Vagina (tissue), 2 donors: ENCODE measurements around the gene SPECC1L. TPM values are rescaled to one million over a fixed set of nuclear protein-coding genes. Genes with fewer than 3 reads are reported as not detected.

Experiments
- DNase-seq, 2 donors: peaks; one replicate each; pipeline ENCODE4 v3.0.0-alpha.2; 2017; ENCODE audit errors: extremely low spot score in 2 of 2
- H3K27ac ChIP-seq: fragments of 200-600 bp; sonication (generic); one replicate; pipeline ENCODE4 v1.5.1; 2019
- H3K27me3 ChIP-seq: fragments of 200-600 bp; sonication (generic); one replicate; pipeline ENCODE4 v1.5.1; 2019
- H3K36me3 ChIP-seq, 2 donors: fragments of 200-600 bp; sonication (generic); one replicate each; pipeline ENCODE4 v1.5.1; 2017 to 2019
- H3K4me1 ChIP-seq: fragments of 200-600 bp; sonication (generic); one replicate; pipeline ENCODE4 v1.5.1; 2019
- H3K4me3 ChIP-seq, 2 donors: fragments of 200-600 bp; sonication (generic); 1 replicate in 1 of 2; 2 replicates in 1 of 2; pipeline ENCODE4 v1.5.1; 2016 to 2019
- H3K9me3 ChIP-seq: fragments of 200-600 bp; sonication (generic); one replicate; pipeline ENCODE4 v1.5.1; 2019
- POLR2A ChIP-seq, 2 donors: fragments of 450-650 bp; IDR thresholded peaks; one replicate each; pipeline ENCODE4 v1.6.1; 2017; ENCODE audit warnings: antibody characterized with exemption in 2 of 2, mild to moderate bottlenecking in 2 of 2, moderate library complexity in 2 of 2
- POLR2AphosphoS5 ChIP-seq, 2 donors: sonication (generic); formaldehyde crosslinking; IDR thresholded peaks; one replicate each; pipeline ENCODE4 v1.9.0; 2017; ENCODE audit warnings: antibody characterized with exemption in 2 of 2, mild to moderate bottlenecking in 2 of 2, low read depth in 1 of 2; ENCODE audit not compliant: insufficient read depth in 1 of 2
- intact Hi-C: fragments of 100-400 bp; cut with DNase I; formaldehyde crosslinking; loops from one replicate; pipeline ENCODE4 v1.15.1; 2023
- total RNA-seq: library from RNA; depleted of rRNA; stranded (reverse); fragments of >200 nt; gene quantifications from one replicate; pipeline ENCODE4 v1.2.3, GENCODE V29; 2016
- TF ChIP-seq, protein P1 (sequence below), 3 experiments: fragments of 450-650 bp in 2 of 3; fragments of 200-600 bp in 1 of 3; sonication (generic) in 1 of 3; IDR thresholded peaks; one replicate each; pipeline ENCODE4 v1.5.1; 2017 to 2019; ENCODE audit warnings: antibody characterized with exemption in 3 of 3, mild to moderate bottlenecking in 2 of 3, moderate library complexity in 2 of 3

Gene SPECC1L
- total RNA-seq, 1 donor from 2014 or later: 38.8 TPM

DNA sequence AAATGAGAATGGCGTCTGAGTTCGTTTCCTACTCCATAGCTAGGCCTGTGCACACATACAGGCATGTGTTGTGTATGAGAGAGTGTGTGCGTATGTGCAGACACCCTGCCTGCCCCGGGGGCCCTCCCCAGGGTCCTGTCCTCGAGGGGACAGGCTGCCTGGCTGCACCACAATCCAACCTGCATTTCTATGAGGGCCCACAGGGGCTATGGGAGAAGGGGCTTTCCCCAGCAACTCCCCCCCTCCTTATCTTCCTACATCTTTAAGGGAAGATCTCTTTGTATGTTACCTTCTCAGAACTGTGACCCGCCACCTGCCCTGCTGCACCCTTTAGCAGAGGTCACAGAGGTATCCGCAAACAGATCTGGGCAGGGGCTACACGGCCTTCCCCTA, 171.7 kb downstream of the SPECC1L start:
- Histone ChIP-seq H3K27me3 (no peaks in the 10 kb centered on the region), H3K4me1 (no peaks in the 10 kb centered on the region), H3K9me3 (no peaks in the 10 kb centered on the region), H3K36me3 (no peaks in the 10 kb centered on the region), H3K4me3 (no peak overlapping the region), H3K27ac (no peak overlapping the region)
- intact Hi-C loops: no loop called here
- no peak for TF ChIP-seq POLR2AphosphoS5 (IDR thresholded peaks at IDR 0.05; ENCODE audit: insufficient read depth in 1 of 2, low read depth in 1 of 2)
- no peak for TF ChIP-seq POLR2A (IDR thresholded peaks at IDR 0.05)
- no peak for DNase-seq

DNA sequence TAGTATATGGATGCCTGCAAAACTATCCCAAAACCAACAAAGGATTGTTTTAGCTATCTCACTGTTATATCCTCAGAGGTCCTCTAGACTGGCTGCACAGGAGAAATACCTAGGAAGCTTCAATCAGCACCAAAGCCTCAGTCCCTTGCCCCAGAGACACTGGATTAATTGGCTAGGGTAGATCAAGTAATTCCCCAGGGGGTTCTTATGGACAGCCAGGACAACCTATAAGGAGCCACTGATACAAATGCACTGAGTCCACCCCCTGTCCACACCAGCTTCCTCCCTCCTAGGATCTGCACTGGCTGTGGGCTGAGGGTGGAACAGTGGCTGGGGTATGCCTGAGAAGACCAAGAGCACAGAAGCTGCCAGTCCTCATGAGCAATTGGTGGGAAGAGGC, 173.0 kb downstream of the SPECC1L start:
- H3K4me1 ChIP-seq: no peaks in the 10 kb centered on the region
- no peak overlapping the region for H3K27ac ChIP-seq
- H3K4me3 ChIP-seq: no peak overlapping the region
- no peaks in the 10 kb centered on the region for H3K27me3 ChIP-seq
- intact Hi-C loops: no loop called here
- no peak for DNase-seq
- no peak for TF ChIP-seq POLR2A (IDR thresholded peaks at IDR 0.05)
- TF ChIP-seq POLR2AphosphoS5 (IDR thresholded peaks at IDR 0.05; ENCODE audit: insufficient read depth in 1 of 2, low read depth in 1 of 2): no peak
- TF ChIP-seq, protein P1, sequence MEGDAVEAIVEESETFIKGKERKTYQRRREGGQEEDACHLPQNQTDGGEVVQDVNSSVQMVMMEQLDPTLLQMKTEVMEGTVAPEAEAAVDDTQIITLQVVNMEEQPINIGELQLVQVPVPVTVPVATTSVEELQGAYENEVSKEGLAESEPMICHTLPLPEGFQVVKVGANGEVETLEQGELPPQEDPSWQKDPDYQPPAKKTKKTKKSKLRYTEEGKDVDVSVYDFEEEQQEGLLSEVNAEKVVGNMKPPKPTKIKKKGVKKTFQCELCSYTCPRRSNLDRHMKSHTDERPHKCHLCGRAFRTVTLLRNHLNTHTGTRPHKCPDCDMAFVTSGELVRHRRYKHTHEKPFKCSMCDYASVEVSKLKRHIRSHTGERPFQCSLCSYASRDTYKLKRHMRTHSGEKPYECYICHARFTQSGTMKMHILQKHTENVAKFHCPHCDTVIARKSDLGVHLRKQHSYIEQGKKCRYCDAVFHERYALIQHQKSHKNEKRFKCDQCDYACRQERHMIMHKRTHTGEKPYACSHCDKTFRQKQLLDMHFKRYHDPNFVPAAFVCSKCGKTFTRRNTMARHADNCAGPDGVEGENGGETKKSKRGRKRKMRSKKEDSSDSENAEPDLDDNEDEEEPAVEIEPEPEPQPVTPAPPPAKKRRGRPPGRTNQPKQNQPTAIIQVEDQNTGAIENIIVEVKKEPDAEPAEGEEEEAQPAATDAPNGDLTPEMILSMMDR (IDR thresholded peaks at IDR 0.05): no peak
- H3K36me3 ChIP-seq: no peaks in the 10 kb centered on the region
- H3K9me3 ChIP-seq: no peaks in the 10 kb centered on the region

DNA sequence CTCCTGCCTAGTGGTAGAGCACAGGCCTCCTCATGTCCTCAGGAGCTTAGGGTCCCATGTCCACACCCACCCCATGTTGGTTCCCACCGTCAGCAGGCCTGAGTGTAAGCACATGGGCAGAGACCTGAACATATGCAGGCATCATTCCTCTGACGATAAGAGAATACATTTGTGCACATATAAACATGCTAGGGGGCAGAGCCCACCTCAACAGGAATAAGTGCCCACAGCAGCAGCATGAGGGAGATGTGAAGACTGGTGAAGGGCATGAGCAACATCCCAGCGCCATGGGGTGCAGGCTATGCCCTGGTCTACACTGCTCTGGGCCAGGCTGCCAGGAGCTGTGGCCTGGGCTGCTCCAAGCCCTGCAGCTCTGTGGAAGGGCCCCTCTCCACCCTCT, 173.6 kb downstream of the SPECC1L start:
- Histone ChIP-seq H3K36me3 (no peaks in the 10 kb centered on the region), H3K9me3 (no peaks in the 10 kb centered on the region), H3K4me3 (no peak overlapping the region), H3K4me1 (no peaks in the 10 kb centered on the region), H3K27me3 (no peaks in the 10 kb centered on the region), H3K27ac (no peak overlapping the region)
- no peak for DNase-seq
- intact Hi-C loops: no loop called here
- TF ChIP-seq, protein P1 (IDR thresholded peaks at IDR 0.05): no peak
- TF ChIP-seq POLR2A (IDR thresholded peaks at IDR 0.05) (no peak), POLR2AphosphoS5 (IDR thresholded peaks at IDR 0.05; ENCODE audit: insufficient read depth in 1 of 2, low read depth in 1 of 2) (no peak)

DNA sequence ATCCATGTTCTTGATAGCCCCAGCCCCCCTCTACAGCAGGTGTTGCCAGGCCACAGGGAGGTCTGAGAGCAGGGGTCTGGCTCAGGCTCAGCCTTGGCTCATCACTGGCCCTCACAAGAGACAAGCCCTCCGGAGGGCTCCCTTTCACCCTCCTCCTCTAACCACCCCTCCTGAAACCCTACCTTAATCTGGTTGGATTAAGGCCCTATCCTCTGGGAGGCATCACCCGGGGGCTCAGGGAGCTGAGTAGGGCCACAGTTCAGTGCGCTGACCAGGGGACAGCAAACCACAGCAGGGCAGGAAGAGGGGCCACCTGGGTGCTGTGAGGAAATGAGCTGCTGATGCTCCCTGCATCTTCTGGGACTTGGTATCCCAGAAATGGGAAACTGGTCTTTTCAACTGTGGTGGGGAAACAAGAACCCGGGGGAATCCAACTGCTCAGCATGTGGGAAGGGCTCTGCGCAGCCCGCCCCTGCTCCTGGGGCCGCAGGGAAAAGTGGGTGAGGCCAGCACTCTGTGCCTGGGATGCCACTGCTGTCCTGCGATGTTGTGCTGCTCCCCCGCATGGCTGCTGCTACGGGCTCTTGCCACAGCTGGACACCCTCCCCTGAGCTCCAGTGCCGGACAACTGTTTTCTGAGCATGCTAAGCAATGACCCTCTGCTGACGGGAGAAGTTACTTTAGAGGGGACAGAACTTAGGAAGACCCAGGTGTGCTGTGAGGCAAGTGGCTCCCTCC, 174.3 kb downstream of the SPECC1L start:
- TF ChIP-seq POLR2A (IDR thresholded peaks at IDR 0.05) (no peak), POLR2AphosphoS5 (IDR thresholded peaks at IDR 0.05; ENCODE audit: insufficient read depth in 1 of 2, low read depth in 1 of 2) (no peak)
- TF ChIP-seq, protein P1 (IDR thresholded peaks at IDR 0.05): no peak
- H3K9me3 ChIP-seq: no peaks in the 10 kb centered on the region
- no peak overlapping the region for H3K27ac ChIP-seq
- H3K4me3 ChIP-seq: no peak overlapping the region
- H3K36me3 ChIP-seq: no peaks in the 10 kb centered on the region
- intact Hi-C loops: no loop called here
- no peaks in the 10 kb centered on the region for H3K27me3 ChIP-seq
- no peaks in the 10 kb centered on the region for H3K4me1 ChIP-seq
- DNase-seq: no peak

DNA sequence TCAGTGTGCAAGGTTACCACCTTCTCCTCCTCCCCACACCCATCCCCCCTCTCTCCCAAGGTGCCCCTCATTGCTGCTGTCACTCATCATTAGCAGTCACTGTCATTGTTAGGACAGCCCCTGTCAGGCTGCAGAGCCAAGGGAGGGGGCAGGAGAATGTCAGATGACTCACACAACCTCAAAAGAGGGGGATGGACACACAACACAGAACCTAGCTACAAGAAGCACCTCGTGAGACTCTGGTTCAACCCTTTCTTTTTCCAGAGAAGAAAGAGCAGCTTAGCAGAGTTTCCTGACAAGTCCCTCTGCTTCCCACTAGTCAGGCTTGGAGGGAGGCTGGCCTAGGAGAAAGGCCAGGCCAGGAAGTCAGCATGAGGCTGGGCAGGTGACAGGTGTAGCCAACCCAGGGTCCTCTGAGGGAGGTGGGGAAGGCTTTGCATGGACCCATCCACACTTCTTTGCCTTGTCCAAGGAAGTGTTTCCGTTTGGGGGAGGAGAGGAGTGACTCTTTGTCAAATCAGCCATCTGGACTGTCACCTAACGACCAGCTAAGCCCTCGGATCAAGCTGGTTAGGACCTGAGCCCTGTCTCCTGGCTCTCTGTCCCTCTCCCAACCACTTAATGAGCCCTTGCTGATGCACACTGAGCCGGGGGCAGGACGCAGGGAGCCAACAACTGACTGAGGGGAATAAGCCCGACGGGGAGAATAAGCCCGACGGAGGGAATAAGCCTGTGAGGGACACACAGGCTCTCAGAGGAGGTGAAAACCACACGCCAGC, 175.0 kb downstream of the SPECC1L start:
- intact Hi-C loops: no loop called here
- no peak for DNase-seq
- TF ChIP-seq POLR2AphosphoS5 (IDR thresholded peaks at IDR 0.05; ENCODE audit: insufficient read depth in 1 of 2, low read depth in 1 of 2) (no peak), POLR2A (IDR thresholded peaks at IDR 0.05) (no peak)
- TF ChIP-seq, protein P1 (IDR thresholded peaks at IDR 0.05): no peak

More for the DNA sequence above, 175.0 kb downstream of the SPECC1L start:
- H3K27ac ChIP-seq: no peak overlapping the region
- no peak overlapping the region for H3K4me3 ChIP-seq
- H3K4me1 ChIP-seq: no peaks in the 10 kb centered on the region
- H3K27me3 ChIP-seq: no peaks in the 10 kb centered on the region
- no peaks in the 10 kb centered on the region for H3K9me3 ChIP-seq
- no peaks in the 10 kb centered on the region for H3K36me3 ChIP-seq
